ENCODE results near the gene MTF2. TPM values are rescaled to one million over a fixed set of nuclear protein-coding genes. Genes with fewer than 3 reads are reported as not detected.

The MTF2 gene
- total RNA-seq, 1 experiment from 2014 or later = 47.1 TPM

DNA sequence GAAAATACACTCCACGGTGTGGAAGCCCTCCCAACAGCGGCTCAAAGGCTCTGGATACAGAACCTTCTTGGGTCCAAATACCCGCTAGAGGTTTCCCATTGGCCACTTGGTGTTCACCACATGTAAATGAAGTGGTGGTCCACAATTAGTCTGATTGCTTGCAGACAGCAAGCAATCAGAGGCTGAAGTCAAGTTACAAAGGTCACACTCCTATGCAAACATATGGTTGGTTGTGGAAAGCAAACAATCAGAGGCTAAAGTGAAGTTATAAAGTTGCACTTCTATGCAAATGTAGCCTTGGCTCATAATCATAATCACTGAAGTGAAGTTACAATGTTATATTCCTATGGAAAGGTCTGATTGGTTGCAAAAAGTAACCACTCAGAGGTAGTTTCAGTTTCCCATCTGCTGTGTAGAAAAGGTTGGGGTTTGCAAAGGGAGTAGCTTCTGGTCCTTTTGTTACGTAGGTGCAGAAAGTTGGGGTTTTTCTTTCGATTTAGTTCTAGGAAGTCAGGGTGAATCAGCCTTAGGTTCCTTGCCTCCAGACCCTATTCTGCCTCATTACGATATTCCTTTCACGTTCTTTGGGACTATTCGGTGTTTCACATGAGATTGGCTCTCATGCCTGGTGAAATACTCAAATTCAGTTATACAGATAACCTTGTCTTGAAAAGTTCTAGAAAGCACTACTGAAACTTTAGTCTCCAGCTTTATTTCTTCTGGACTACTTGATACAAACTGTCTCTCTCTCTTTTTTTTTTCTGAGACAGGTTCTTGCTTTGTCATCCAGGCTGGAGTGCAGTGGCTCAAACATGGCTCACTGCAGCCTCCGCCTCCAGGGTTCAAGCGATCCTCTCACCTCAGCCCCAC, 36.7 kb upstream of the MTF2 start:
- Mint-ChIP-seq H3K4me3 (ENCODE audit: low read depth, unreplicated experiment) (peak overlapping the region; percentile 62), H3K4me1 (ENCODE audit: low read depth, unreplicated experiment) (no peaks in the 10 kb centered on the region), H3K36me3 (ENCODE audit: insufficient read depth, unreplicated experiment) (no peaks in the 10 kb centered on the region), H3K27me3 (ENCODE audit: unreplicated experiment) (no peaks in the 10 kb centered on the region), H3K9me3 (ENCODE audit: low read depth, unreplicated experiment) (no peaks in the 10 kb centered on the region), H3K27ac (ENCODE audit: unreplicated experiment) (peak overlapping the region; percentile 15)
- no peak for DNase-seq
- TF ChIP-seq, protein P1, sequence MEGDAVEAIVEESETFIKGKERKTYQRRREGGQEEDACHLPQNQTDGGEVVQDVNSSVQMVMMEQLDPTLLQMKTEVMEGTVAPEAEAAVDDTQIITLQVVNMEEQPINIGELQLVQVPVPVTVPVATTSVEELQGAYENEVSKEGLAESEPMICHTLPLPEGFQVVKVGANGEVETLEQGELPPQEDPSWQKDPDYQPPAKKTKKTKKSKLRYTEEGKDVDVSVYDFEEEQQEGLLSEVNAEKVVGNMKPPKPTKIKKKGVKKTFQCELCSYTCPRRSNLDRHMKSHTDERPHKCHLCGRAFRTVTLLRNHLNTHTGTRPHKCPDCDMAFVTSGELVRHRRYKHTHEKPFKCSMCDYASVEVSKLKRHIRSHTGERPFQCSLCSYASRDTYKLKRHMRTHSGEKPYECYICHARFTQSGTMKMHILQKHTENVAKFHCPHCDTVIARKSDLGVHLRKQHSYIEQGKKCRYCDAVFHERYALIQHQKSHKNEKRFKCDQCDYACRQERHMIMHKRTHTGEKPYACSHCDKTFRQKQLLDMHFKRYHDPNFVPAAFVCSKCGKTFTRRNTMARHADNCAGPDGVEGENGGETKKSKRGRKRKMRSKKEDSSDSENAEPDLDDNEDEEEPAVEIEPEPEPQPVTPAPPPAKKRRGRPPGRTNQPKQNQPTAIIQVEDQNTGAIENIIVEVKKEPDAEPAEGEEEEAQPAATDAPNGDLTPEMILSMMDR (IDR thresholded peaks at IDR 0.05; ENCODE audit: unreplicated experiment) = no peak
- TSS peak; percentile 65 for BruUV-seq (replicated peaks)
- intact Hi-C loops (cut with micrococcal nuclease; ENCODE audit: unreplicated experiment) = no loop called here
- CTCF ChIA-PET = interaction anchor here (0.6 to 1.0 kb wide), 2 partner anchors 11 to 16 kb away, joined by 3 to 4 read pairs; no protein-coding TSS in a partner anchor

GRCh38 chr1:93043057-93043557, 36.0 kb upstream of the MTF2 start:
- DNase-seq = no peak
- CTCF ChIA-PET = interaction anchor here (0.6 to 1.0 kb wide), 2 partner anchors 11 to 17 kb away, joined by 3 to 4 read pairs; no protein-coding TSS in a partner anchor
- Mint-ChIP-seq H3K27me3 (ENCODE audit: unreplicated experiment) (no peaks in the 10 kb centered on the region), H3K4me3 (ENCODE audit: low read depth, unreplicated experiment) (peak overlapping the region; percentile 62), H3K4me1 (ENCODE audit: low read depth, unreplicated experiment) (no peaks in the 10 kb centered on the region), H3K27ac (ENCODE audit: unreplicated experiment) (no peak overlapping the region), H3K36me3 (ENCODE audit: insufficient read depth, unreplicated experiment) (no peaks in the 10 kb centered on the region), H3K9me3 (ENCODE audit: low read depth, unreplicated experiment) (no peaks in the 10 kb centered on the region)
- no TSS peak for BruUV-seq (replicated peaks)
- intact Hi-C loops (cut with micrococcal nuclease; ENCODE audit: unreplicated experiment) = no loop called here
- TF ChIP-seq, protein P1 (IDR thresholded peaks at IDR 0.05; ENCODE audit: unreplicated experiment) = no peak

DNA sequence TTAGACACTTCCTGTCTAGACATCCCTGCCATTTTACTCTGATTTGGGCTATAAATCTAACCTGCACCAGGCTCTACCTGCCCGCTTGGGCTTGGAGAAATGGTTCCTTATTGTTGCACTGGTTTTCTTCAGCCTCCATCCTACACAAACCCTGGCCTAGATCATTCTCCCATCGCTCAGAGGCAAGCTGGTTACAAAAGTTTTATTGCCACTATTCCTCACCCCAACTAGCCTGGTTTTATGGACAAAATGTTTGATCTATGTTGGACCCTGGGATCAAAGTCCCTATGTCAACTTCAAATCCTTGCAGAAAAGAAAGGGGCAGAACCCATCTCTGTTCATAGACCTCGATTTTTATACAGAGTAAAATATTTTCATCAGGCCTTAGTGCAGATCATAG, 31.5 kb upstream of the MTF2 start:
- TF ChIP-seq, protein P1 (IDR thresholded peaks at IDR 0.05; ENCODE audit: unreplicated experiment) = no peak
- CTCF ChIA-PET = no interaction called here
- DNase-seq = no peak
- Mint-ChIP-seq H3K9me3 (ENCODE audit: low read depth, unreplicated experiment) (no peaks in the 10 kb centered on the region), H3K36me3 (ENCODE audit: insufficient read depth, unreplicated experiment) (no peaks in the 10 kb centered on the region), H3K4me1 (ENCODE audit: low read depth, unreplicated experiment) (no peaks in the 10 kb centered on the region), H3K27me3 (ENCODE audit: unreplicated experiment) (peaks cover under 1% of the 10 kb centered on the region), H3K4me3 (ENCODE audit: low read depth, unreplicated experiment) (no peak overlapping the region), H3K27ac (ENCODE audit: unreplicated experiment) (no peak overlapping the region)
- intact Hi-C loops (cut with micrococcal nuclease; ENCODE audit: unreplicated experiment) = no loop called here
- no TSS peak for BruUV-seq (replicated peaks)

DNA sequence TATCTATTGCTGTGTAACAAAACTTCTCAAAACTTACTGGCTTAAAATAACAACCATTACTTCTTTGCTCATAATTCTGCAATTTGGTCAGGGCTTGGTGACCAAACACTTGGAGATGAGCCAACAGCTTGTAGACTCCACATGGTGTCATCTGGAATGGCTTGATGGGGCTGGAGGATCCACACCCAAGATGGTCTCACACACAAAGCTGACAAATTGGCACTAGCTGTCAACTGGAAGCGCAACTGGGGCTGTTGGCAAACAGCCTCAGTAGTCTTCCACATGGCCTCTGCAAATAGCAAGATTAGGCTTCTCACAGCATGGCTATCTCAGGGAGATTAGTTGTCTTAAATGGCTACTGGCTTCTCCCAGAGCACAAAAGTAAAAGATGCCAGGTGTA, 27.1 kb upstream of the MTF2 start:
- Mint-ChIP-seq H3K27me3 (ENCODE audit: unreplicated experiment) (peaks cover 37% of the 10 kb centered on the region), H3K36me3 (ENCODE audit: insufficient read depth, unreplicated experiment) (no peaks in the 10 kb centered on the region)
- BruUV-seq (replicated peaks) = no TSS peak

More for the DNA sequence above, 27.1 kb upstream of the MTF2 start:
- H3K9me3 Mint-ChIP-seq (ENCODE audit: low read depth, unreplicated experiment) = no peaks in the 10 kb centered on the region
- H3K4me1 Mint-ChIP-seq (ENCODE audit: low read depth, unreplicated experiment) = no peaks in the 10 kb centered on the region
- CTCF ChIA-PET = no interaction called here
- H3K4me3 Mint-ChIP-seq (ENCODE audit: low read depth, unreplicated experiment) = no peak overlapping the region
- intact Hi-C loops (cut with micrococcal nuclease; ENCODE audit: unreplicated experiment) = no loop called here
- no peak overlapping the region for H3K27ac Mint-ChIP-seq (ENCODE audit: unreplicated experiment)
- no peak for DNase-seq
- TF ChIP-seq, protein P1 (IDR thresholded peaks at IDR 0.05; ENCODE audit: unreplicated experiment) = no peak

Data from Calu3 (cell line).